ENCODE measurements around the gene MAGED4B. TPM values are rescaled to one million over a fixed set of nuclear protein-coding genes. Genes with fewer than 3 reads are reported as not detected.

MAGED4B gene
- total and polyA plus RNA-seq, 2 of the 4 experiments (the other 2 are of a cell fraction) = 35.5 to 85.5 TPM

DNA sequence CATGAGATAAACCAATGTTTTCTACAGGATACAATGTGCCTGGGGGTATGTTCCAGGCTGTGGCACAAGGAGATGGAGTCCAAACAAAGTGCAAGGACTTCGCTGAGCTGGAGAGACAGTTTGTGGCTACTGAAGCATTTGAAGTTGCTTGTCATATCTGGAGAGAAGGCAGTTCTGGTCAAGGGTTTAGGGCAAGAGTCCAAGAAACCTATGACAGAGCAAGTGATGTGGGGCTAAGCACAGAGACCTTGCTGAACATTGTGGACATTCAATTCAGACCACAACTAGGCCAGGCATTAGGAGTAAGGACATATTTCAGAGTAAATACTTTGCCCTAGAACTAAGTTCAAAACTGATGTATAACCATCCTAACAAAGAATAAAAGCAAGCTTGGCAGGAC lies 34.8 kb downstream of the MAGED4B start:
- Histone ChIP-seq H3K4me3 (ENCODE audit: insufficient read depth, low read depth, low read length) (no peak overlapping the region), H2BK15ac (ENCODE audit: low read depth, low read length) (no peak overlapping the region), H2BK5ac (ENCODE audit: low read depth, low read length, poor library complexity, severe bottlenecking) (no peak overlapping the region), H3K18ac (ENCODE audit: low read depth, low read length) (no peak overlapping the region), H4K20me1 (ENCODE audit: insufficient read depth, low read length) (no peaks in the 10 kb centered on the region), H3K36me3 (ENCODE audit: control insufficient read depth, insufficient read depth, low read length) (no peaks in the 10 kb centered on the region), H3K9me3 (ENCODE audit: control insufficient read depth, insufficient read depth, low read length) (no peaks in the 10 kb centered on the region), H3K79me1 (ENCODE audit: low read depth in 1 of 2, low read length in 2 of 2) (no peaks in the 10 kb centered on the region), H3K14ac (replicated peaks; ENCODE audit: low read depth, low read length) (no peak overlapping the region), H2BK20ac (ENCODE audit: low read depth, low read length) (no peak overlapping the region), H3K4me2 (ENCODE audit: low read depth, low read length) (no peak overlapping the region), H2AK9ac (replicated peaks; ENCODE audit: low read depth, low read length, poor library complexity) (no peak overlapping the region), H3K27me3 (ENCODE audit: control insufficient read depth, insufficient read depth, low read length) (peaks cover 4% of the 10 kb centered on the region), H4K8ac (ENCODE audit: low read depth in 2 of 2, low read length in 2 of 2) (no peak overlapping the region), H3K4ac (ENCODE audit: low read depth, low read length) (no peak overlapping the region), H3K9me1 (ENCODE audit: insufficient read depth, low read length) (no peaks in the 10 kb centered on the region), H3K9ac (ENCODE audit: low read depth, low read length) (no peak overlapping the region), H2AFZ (replicated peaks; ENCODE audit: low read length, poor library complexity) (no peak overlapping the region), H3K27ac (ENCODE audit: insufficient read depth, low read length) (no peak overlapping the region), H3K23ac (ENCODE audit: low read depth, low read length) (no peak overlapping the region), H4K91ac (ENCODE audit: insufficient read depth, low read depth, low read length) (no peak overlapping the region), H2BK120ac (ENCODE audit: low read depth, low read length) (no peak overlapping the region), H4K5ac (ENCODE audit: low read depth, low read length) (no peak overlapping the region), H2AK5ac (ENCODE audit: low read depth, low read length) (no peak overlapping the region), H3K56ac (ENCODE audit: extremely low read depth, insufficient read depth, low read length) (no peak overlapping the region), H3K4me1 (ENCODE audit: control insufficient read depth, insufficient read depth, low read length) (no peaks in the 10 kb centered on the region)
- ChIA-PET CTCF (no interaction called here), POLR2A (ENCODE audit: unreplicated experiment) (no interaction called here)
- 0% methylated on average over 1 of the region's 1 CpG; no CpG with 5 or more reads in 1 of the 2 experiments for WGBS, 2 experiments (ENCODE audit: extremely low coverage in 2 of 2, insufficient read length in 1 of 2)
- intact Hi-C loops (cut with micrococcal nuclease) (no loop called here), in situ Hi-C loops (cut with MboI; ENCODE audit: low sequenced_read_pairs) (no loop called here), dilution Hi-C loops (cut with HindIII; ENCODE audit: low sequenced_read_pairs, unreplicated experiment) (no loop called here)
- BruUV-seq (replicated peaks) = no TSS peak
- ATAC-seq (ENCODE audit: low read depth) = no peak
- no peak for DNase-seq
- TF ChIP-seq SMC3 (IDR thresholded peaks at IDR 0.05; ENCODE audit: low read depth, low read length) (no peak), CHD1 (IDR thresholded peaks at IDR 0.05; ENCODE audit: low read depth, low read length) (no peak), MAZ (IDR thresholded peaks at IDR 0.05; ENCODE audit: borderline replicate concordance, low read depth, low read length) (no peak), FOS (IDR thresholded peaks at IDR 0.05; ENCODE audit: low read depth, low read length) (no peak), POLR2A (IDR thresholded peaks at IDR 0.05; ENCODE audit: low read depth, low read length) (no peak), MXI1 (IDR thresholded peaks at IDR 0.05; ENCODE audit: borderline replicate concordance, low read depth, low read length) (no peak), RFX5 (IDR thresholded peaks at IDR 0.05; ENCODE audit: low read depth, low read length) (no peak), NFE2L2 (IDR thresholded peaks at IDR 0.05; ENCODE audit: low read depth, low read length) (no peak), RCOR1 (IDR thresholded peaks at IDR 0.05; ENCODE audit: insufficient replicate concordance, low read length) (no peak), BHLHE40 (IDR thresholded peaks at IDR 0.05; ENCODE audit: low read depth, low read length) (no peak), MAFK (IDR thresholded peaks at IDR 0.05; ENCODE audit: low read depth, low read length) (no peak), CEBPB (IDR thresholded peaks at IDR 0.05; ENCODE audit: low read depth, low read length) (no peak), ELK1 (IDR thresholded peaks at IDR 0.05; ENCODE audit: borderline replicate concordance, low read depth, low read length) (no peak), RAD21 (IDR thresholded peaks at IDR 0.05; ENCODE audit: low read length) (no peak)
- TF ChIP-seq, protein P1, sequence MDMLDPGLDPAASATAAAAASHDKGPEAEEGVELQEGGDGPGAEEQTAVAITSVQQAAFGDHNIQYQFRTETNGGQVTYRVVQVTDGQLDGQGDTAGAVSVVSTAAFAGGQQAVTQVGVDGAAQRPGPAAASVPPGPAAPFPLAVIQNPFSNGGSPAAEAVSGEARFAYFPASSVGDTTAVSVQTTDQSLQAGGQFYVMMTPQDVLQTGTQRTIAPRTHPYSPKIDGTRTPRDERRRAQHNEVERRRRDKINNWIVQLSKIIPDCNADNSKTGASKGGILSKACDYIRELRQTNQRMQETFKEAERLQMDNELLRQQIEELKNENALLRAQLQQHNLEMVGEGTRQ (IDR thresholded peaks at IDR 0.05; ENCODE audit: low read depth, low read length) = no peak
- TF ChIP-seq, protein P2, sequence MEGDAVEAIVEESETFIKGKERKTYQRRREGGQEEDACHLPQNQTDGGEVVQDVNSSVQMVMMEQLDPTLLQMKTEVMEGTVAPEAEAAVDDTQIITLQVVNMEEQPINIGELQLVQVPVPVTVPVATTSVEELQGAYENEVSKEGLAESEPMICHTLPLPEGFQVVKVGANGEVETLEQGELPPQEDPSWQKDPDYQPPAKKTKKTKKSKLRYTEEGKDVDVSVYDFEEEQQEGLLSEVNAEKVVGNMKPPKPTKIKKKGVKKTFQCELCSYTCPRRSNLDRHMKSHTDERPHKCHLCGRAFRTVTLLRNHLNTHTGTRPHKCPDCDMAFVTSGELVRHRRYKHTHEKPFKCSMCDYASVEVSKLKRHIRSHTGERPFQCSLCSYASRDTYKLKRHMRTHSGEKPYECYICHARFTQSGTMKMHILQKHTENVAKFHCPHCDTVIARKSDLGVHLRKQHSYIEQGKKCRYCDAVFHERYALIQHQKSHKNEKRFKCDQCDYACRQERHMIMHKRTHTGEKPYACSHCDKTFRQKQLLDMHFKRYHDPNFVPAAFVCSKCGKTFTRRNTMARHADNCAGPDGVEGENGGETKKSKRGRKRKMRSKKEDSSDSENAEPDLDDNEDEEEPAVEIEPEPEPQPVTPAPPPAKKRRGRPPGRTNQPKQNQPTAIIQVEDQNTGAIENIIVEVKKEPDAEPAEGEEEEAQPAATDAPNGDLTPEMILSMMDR (conservative IDR thresholded peaks at IDR 0.05; ENCODE audit: low read depth, low read length) = no peak
